Measurements from ENCODE around the gene HGS.

The HGS gene

DNA sequence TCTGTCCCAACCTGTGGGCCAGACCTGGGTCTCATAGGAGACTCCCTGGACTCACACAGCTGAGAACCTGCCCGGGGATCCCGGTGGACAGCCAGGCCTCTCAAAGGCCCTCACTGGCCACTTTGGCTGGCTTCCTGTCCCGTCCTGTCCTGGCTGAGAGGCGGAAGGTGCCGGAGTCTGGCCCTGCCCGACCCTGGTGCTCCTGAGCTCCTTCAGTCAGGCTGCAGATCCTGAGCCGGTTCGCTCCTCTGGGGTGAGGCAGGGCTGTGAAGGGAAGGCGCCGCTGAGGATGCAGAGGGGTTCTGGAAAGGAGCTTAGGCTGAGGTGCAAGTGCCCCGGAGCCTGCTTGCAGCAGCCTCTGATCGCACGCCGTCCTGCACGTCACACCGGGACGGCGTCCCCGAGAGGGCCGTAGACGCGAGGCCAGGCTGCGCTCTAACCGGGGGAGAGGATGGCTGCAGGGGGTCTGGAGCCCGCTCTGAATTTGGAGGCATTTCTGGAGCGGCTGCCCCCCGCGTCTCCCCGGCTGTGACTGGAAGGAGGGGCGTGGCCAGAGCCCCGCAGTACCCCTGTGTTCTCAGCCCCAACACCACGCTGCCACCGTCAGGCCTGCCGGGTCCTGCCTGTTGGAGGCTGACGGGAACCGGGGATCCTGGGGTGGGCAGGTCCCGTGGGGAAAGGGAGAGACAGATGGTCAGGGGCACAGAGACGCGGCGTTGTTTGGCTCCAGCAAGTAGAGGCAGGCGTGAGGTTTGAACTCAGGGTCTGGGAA, 4.1 kb downstream of the HGS start:
- no peak for DNase-seq

GRCh38 chr17:81688616-81689015, 4.8 kb downstream of the HGS start:
- no peak for DNase-seq

GRCh38 chr17:81690066-81690465, 6.3 kb downstream of the HGS start:
- no peak for DNase-seq

DNA sequence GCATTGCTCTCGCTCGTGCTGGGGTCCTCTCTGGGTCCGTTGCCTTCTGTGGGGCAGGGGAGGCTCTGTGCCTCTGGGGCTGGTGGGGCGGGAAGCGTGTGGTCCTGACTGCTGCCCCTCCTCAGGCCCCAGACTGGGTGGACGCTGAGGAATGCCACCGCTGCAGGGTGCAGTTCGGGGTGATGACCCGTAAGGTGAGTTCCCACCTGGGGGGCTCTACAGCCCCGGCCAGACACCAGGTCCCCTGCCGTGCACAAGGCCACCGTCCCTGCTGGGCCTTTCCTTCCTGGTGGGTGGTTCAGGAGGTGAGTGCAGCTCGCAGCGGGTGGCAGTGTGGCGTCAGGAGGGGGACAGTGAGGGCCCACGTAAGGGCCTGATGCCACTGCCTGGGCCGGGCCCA, 6.7 kb downstream of the HGS start:
- DNase-seq = no peak

GRCh38 chr17:81691196-81691595, 7.4 kb downstream of the HGS start:
- DNase-seq = no peak

DNA sequence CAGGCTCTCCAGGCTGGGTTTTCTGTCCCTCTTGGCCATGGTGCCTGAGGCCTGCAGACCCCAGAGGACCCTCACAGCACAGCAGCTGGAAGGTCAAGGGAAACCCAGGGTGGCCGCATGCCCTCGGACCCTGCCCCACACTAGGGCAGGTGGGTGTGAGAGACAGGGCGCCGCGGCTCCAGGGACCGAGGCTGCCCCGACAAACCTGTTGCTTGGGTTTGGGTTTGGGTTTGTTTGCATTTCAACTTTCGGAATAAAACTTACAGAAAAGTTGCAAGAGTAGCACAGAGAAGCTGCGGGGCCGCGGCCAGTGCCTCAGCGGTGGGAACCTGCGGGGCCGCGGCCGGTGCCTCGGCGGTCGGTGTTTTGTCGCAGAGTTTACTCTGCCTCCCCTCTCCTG, 7.8 kb downstream of the HGS start:
- no peak for DNase-seq

GRCh38 chr17:81693509-81694210, 9.8 kb downstream of the HGS start:
- no peak for DNase-seq

- no peak for DNase-seq
These were observed 11.0 kb downstream of the HGS start for GRCh38 chr17:81694810-81695209.

DNA sequence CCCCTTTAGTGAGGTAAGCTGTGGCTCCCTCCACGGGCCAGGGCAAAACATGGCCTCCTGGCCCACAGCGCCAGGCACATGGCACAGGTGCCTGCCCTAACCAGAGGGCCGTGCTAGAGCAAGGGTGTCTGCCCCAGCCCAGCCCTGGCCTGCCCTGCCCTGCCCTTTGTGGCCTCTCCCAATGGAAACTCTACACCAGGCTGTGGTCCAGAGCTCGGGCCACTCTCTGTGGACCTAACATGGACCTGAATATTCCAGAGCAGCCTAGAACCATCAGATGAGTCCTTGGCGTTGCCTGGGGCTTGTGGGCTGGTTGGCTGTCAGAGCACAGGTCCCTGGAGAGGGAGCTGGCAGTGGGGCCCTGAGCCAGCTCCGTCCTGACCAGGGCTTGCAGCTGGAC, 11.4 kb downstream of the HGS start:
- DNase-seq = no peak

- no peak for DNase-seq
These were observed 12.0 kb downstream of the HGS start for GRCh38 chr17:81695801-81696200.

GRCh38 chr17:81696218-81696941, 12.6 kb downstream of the HGS start:
- DNase-seq = no peak

DNA sequence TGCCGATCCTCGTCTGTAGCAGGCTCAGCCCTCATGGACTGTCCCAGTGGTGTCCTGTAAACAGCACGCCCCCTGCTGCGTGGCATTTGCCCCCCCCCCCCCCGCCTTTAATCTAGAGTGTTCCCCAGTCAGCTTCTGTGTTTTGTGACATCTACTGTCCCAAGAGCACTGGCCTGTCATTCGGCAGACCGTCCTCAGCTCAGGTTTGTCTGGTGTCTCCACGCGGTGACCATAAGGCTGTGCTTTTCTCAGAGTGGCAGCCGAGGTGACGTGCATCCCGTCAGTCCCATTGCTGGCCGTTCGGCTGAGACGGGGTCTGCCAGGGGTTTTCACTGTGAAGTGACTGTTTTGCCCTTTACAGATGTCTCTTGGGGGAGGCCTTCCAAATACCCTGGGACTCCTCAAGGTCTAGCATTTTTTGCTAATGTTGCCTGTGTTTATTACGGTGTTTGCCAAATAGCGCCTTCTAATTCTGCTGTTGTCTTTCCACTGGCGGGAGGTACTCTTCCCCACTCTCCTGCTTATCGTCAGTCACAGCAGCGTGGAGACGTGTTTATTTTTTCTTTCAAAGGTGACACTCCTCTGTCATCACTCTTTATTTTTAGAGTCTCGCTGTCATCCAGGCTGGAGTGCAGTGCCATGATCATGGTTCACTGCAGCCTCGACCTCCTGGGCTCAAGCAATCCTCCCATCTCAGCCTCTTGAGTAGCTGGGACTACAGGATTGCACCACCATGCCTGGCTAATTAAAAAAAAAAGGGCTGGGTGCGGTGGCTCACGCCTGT, 13.6 kb downstream of the HGS start:
- DNase-seq = no peak

DNA sequence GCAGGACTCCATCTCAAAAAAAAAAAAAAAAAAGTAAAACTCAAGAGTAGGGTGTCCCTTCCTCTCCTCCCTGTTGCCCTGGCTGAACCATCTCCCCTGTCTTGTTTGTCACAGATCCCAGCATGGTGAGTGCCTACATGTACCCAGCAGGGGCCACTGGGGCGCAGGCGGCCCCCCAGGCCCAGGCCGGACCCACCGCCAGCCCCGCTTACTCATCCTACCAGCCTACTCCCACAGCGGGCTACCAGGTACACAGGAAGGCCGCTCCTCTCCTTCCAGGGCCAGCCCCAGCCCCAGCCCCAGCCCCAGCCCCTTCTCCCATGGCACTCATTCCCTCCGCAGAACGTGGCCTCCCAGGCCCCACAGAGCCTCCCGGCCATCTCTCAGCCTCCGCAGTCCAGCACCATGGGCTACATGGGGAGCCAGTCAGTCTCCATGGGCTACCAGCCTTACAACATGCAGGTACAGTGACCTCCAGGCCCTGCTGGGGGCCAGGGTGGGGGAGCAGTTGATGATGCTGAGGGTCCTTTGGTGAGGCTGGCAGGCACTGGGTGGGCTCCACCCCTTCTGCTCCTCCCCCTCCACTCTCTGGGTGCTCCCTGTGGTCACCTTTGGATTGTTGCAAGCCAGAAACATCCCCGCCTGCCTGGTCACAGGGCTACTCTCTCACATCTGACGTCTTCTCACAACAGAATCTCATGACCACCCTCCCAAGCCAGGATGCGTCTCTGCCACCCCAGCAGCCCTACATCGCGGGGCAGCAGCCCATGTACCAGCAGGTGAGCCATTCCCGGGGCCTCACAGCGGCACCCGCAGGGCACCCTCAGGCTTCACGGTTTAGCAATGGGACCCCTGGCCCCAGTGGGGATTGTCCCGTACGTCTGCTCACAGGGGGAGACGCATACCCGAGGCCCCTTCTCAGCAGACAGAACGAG, 16.8 kb downstream of the HGS start:
- DNase-seq = no peak

DNA sequence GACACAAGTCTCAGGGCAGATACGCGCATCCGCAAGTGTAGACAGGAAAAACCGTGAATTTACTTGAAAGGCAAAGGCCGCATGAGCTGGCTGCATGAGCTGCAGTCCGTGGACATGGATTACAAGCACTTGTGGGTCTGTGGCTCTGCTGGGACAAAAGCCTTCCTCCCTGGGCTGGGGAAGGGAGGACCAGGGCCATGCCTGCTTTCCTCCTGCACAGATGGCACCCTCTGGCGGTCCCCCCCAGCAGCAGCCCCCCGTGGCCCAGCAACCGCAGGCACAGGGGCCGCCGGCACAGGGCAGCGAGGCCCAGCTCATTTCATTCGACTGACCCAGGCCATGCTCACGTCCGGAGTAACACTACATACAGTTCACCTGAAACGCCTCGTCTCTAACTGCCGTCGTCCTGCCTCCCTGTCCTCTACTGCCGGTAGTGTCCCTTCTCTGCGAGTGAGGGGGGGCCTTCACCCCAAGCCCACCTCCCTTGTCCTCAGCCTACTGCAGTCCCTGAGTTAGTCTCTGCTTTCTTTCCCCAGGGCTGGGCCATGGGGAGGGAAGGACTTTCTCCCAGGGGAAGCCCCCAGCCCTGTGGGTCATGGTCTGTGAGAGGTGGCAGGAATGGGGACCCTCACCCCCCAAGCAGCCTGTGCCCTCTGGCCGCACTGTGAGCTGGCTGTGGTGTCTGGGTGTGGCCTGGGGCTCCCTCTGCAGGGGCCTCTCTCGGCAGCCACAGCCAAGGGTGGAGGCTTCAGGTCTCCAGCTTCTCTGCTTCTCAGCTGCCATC, 17.7 kb downstream of the HGS start:
- peak; percentile 29 for DNase-seq

DNA sequence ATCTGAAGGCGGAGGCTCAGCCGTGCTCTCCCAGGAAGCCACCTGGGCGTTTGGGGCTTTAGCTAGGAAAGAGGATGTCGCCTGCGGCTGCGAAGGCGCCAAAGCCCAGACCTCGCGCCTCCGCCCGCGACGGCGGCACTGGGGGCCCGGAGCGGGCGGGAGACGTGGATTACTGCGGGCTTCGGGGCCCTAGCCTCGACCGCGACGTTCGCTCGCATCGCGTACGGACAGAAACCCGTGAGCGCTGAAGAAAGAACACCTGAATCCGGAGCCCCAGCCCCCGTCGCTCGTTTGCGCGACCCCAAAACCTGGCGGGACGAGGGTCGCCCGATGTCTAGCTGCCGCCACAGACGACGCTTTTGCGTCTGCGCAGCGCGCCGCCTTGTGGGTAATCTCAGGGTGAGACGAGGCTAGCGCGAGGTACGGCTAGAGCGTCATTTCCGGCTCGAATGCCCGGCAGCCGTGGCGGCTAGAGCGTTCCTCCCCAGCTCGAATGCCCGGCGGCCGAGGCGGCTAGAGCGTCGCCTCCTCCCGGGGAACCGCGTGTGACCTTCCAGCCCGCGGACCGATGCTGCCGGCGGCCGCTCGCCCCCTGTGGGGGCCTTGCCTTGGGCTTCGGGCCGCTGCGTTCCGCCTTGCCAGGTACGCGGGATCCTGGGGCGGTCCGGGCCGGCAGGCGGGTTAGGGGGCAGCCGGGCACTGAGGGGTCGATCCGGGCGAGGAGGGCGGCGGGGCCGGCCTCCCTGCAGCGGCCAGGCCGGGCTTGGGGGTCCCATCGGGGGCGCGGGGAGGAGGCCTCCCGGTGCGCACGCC, 19.3 kb downstream of the HGS start, which contains the start of gene MRPL12:
MRPL12 (plus strand) TSS at position 434 of the 813 bp plus-strand sequence; CDS start at position 569, 135 bp downstream.
- DNase-seq = peak; percentile 91

- DNase-seq = no peak
These were observed 20.2 kb downstream of the HGS start for GRCh38 chr17:81703747-81704654.

DNA sequence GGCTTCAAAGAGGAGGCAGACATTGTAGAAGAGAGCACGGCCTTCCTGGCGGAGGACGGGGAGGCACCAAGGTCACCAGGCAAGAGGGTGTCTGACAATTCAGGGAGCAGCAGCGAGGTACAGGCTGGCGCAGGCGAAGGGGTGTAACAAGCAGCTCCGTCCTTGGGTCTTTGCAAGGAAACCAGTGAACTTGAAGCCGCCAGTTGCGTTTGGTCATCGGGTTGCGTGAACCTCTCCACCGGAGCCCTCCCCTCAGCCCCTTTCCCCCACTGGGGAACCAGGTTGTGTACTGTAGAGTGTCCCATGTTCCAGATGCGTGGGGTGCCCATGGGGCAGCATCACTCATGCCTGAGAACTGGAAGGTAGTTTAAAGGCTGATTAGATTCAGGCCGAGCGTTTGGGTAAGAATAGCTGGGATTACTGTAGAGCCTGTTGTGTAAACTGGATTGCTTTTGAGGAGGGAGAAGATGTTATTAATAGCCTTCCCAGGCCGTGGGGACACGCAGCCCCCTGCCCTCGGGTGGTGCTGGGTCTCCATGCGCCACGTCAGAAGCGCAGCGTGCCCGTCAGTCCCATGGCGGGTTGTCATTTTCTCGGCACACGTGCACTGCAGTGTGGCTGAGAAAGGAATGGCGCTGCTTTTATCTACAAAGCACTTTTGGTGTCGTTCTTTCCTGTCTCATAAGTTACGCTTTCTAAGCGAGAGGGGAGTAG, 21.9 kb downstream of the HGS start:
- DNase-seq = no peak

DNA sequence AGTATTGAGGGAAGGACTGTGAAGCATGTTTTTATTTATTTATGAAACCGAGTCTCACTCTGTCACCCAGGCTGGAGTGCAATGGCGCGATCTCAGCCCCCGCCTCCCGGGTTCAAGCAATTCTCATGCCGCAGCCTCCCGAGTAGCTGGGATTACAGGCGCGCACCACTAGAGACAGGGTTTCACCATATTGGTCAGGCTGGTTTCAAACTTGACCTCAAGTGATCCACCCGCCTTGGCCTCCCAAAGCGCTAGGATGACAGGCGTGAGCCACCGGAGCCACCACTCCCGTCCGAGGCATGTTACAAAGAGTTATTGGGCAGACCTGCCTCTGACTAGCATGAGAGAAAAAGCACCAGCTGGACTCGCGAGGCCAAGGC, 22.4 kb downstream of the HGS start:
- DNase-seq = no peak
